Measurements from ENCODE around the gene TSPAN13.
A peak's percentile ranks its signal among the peaks of the same experiment; 100 is the strongest.

DNA sequence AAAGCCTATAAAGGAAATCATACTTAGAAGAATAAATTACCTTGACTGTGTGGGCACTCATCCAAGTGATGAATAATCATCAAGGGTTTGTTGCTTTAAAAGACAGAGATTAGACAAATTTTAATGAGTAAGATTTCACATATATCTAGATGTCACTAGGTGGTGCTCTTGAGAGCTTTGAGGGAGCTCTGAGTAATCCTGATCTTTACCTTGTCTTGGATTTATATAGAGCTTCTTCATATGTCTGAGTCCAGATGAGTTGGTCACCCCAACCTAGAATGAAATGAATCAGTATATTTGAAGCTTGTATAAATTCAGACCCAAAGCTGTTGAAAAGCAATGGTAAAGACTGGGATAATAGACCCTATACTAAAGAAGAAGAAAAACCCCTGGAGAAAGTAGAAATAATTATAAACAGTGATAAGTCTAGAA, 47.6 kb downstream of the TSPAN13 start:
- TF ChIP-seq TCF7L2 (IDR thresholded peaks at IDR 0.05; ENCODE audit: low read depth, low read length), result no peak
- peak; percentile 75; the same call in 1 of the 2 replicates for TF ChIP-seq CTCF (IDR thresholded peaks at IDR 0.05)
- TF ChIP-seq POLR2AphosphoS5 (IDR thresholded peaks at IDR 0.05; ENCODE audit: low read depth, low read length), result no peak
